HG02885 (cell line): Measurements from ENCODE around the gene LIMS1.
A peak's percentile ranks its signal among the peaks of the same experiment; 100 is the strongest.
"Not testable (repeated sequence)": the region's sequence is repeated elsewhere in the genome, so short reads cannot be mapped to it uniquely, and the experiment has no call there.

Experiments
- ATAC-seq: cut with Tn5 transposase; IDR thresholded peaks from one replicate; pipeline ENCODE4 v1.9.1; 2021; ENCODE audit warnings: mild to moderate bottlenecking; ENCODE audit not compliant: unreplicated experiment, poor library complexity

The LIMS1 gene

GRCh38 chr2:108533832-108534583, at the start of gene LIMS1:
Gene LIMS1 (plus strand): TSS chr2:108534470. CDS start chr2:108534563, 93 bp downstream.
- peak; percentile 83 for ATAC-seq

GRCh38 chr2:108485253-108485652, 49.0 kb upstream of the LIMS1 start:
- no peak for ATAC-seq

GRCh38 chr2:108490506-108491122, 43.7 kb upstream of the LIMS1 start:
- no peak for ATAC-seq

GRCh38 chr2:108491848-108492247, 42.4 kb upstream of the LIMS1 start:
- ATAC-seq: no peak

GRCh38 chr2:108492364-108492763, 41.9 kb upstream of the LIMS1 start:
- ATAC-seq: no peak

- not testable (repeated sequence) for ATAC-seq
Observed at GRCh38 chr2:108496167-108496566, 38.1 kb upstream of the LIMS1 start.

- ATAC-seq: not testable (repeated sequence)
Observed at GRCh38 chr2:108507620-108508019, 26.6 kb upstream of the LIMS1 start.

- ATAC-seq: not testable (repeated sequence)
Observed at GRCh38 chr2:108512431-108512830, 21.8 kb upstream of the LIMS1 start.

- not testable (repeated sequence) for ATAC-seq
Observed at GRCh38 chr2:108514478-108514877, 19.8 kb upstream of the LIMS1 start.

GRCh38 chr2:108524688-108525087, 9.6 kb upstream of the LIMS1 start:
- ATAC-seq: not testable (repeated sequence)

GRCh38 chr2:108525258-108525657, 9.0 kb upstream of the LIMS1 start:
- ATAC-seq: not testable (repeated sequence)

GRCh38 chr2:108531674-108532055, 2.6 kb upstream of the LIMS1 start:
- ATAC-seq: no peak

- peak; percentile 37 for ATAC-seq
Observed at GRCh38 chr2:108534584-108535356, 500 bp downstream of the LIMS1 start.

GRCh38 chr2:108535357-108535631, 1.0 kb downstream of the LIMS1 start:
- no peak for ATAC-seq

GRCh38 chr2:108536133-108536780, 2.0 kb downstream of the LIMS1 start:
- no peak for ATAC-seq

GRCh38 chr2:108536911-108537310, 2.6 kb downstream of the LIMS1 start:
- no peak for ATAC-seq

GRCh38 chr2:108538000-108538625, 3.8 kb downstream of the LIMS1 start:
- no peak for ATAC-seq

GRCh38 chr2:108541451-108541850, 7.2 kb downstream of the LIMS1 start:
- no peak for ATAC-seq

GRCh38 chr2:108542071-108542470, 7.8 kb downstream of the LIMS1 start:
- no peak for ATAC-seq

GRCh38 chr2:108547606-108548005, 13.3 kb downstream of the LIMS1 start:
- no peak for ATAC-seq
